Cardiac muscle cell (in vitro differentiated cells and primary cell): ENCODE results near the gene SNRNP40. TPM values are rescaled to one million over a fixed set of nuclear protein-coding genes. Genes with fewer than 3 reads are reported as not detected.
A peak's percentile ranks its signal among the peaks of the same experiment; 100 is the strongest.

Source experiments
- DNase-seq, 2 donors: peaks; one replicate each; pipeline versions ENCODE4 v3.0.0 to v3.0.0-alpha.2; 2010 to 2017; ENCODE audit warnings: low read depth in 1 of 2, low spot score in 1 of 2
- H3K27ac ChIP-seq: fragments of 200-600 bp; sonication (generic); 2 replicates; pipeline ENCODE4 v1.5.1; 2016
- H3K27me3 ChIP-seq: fragments of 200-600 bp; sonication (generic); 2 replicates; pipeline ENCODE4 v1.6.0; 2016; ENCODE audit warnings: control low read depth
- H3K36me3 ChIP-seq: fragments of 200-600 bp; sonication (generic); 2 replicates; pipeline ENCODE4 v1.5.1; 2016; ENCODE audit warnings: control low read depth
- H3K4me1 ChIP-seq: fragments of 200-600 bp; sonication (generic); 2 replicates; pipeline ENCODE4 v1.8.1; 2017; ENCODE audit warnings: low read depth, mild to moderate bottlenecking, mixed run types
- H3K4me3 ChIP-seq: fragments of 200-600 bp; sonication (generic); 2 replicates; pipeline ENCODE4 v1.5.1; 2016; ENCODE audit warnings: mild to moderate bottlenecking
- H3K9me3 ChIP-seq: fragments of 200-600 bp; sonication (generic); 2 replicates; pipeline ENCODE4 v1.5.1; 2017; ENCODE audit warnings: low read depth, mild to moderate bottlenecking, control low read depth
- polyA plus RNA-seq: library from polyadenylated mRNA; unstranded; fragments of >200 nt; fragmentation: Nextera tagmentation; extraction: Ambion mirVana; gene quantifications from 2 replicates; pipeline ENCODE4 v1.2.1, GENCODE V29; 2016
- total RNA-seq: library from RNA; depleted of rRNA; stranded (reverse); fragments of >200 nt; gene quantifications from 2 replicates; pipeline ENCODE4 v1.2.3, GENCODE V29; 2016
- TF ChIP-seq, protein P1 (sequence below): IDR thresholded peaks from 2 replicates; pipeline ENCODE4 v1.5.1; 2012; ENCODE audit warnings: low read depth, mild to moderate bottlenecking, low read length

SNRNP40 gene
- total and polyA plus RNA-seq, 2 experiments from 2014 or later, result 39.5 to 69.5 TPM

DNA sequence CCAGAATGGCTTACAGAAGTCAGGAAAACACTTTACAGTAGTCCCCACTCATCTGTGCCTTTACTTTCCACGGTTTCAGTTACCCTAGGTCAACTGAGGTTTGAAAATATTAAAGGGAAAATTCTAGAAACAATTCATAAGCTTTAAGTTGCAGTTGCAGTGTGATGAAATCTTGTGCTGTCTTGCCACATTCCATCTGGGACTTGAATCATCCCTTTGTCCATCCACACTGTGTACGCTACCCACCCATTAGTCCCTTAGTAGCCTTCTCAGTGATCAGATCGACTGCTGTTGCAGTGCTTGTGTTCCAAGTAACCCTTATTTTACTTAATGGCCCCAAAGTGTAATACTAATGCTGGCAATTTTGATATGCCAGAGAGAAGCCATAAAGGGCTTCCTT lies 30.8 kb upstream of the SNRNP40 start:
- no peak overlapping the region for H3K4me3 ChIP-seq
- DNase-seq, result peak in 1 of 2 donors; percentile 53
- no peaks in the 10 kb centered on the region for H3K36me3 ChIP-seq
- H3K27ac ChIP-seq, result no peak overlapping the region
- H3K27me3 ChIP-seq, result no peaks in the 10 kb centered on the region
- H3K4me1 ChIP-seq, result peaks cover 14% of the 10 kb centered on the region
- TF ChIP-seq, protein P1, sequence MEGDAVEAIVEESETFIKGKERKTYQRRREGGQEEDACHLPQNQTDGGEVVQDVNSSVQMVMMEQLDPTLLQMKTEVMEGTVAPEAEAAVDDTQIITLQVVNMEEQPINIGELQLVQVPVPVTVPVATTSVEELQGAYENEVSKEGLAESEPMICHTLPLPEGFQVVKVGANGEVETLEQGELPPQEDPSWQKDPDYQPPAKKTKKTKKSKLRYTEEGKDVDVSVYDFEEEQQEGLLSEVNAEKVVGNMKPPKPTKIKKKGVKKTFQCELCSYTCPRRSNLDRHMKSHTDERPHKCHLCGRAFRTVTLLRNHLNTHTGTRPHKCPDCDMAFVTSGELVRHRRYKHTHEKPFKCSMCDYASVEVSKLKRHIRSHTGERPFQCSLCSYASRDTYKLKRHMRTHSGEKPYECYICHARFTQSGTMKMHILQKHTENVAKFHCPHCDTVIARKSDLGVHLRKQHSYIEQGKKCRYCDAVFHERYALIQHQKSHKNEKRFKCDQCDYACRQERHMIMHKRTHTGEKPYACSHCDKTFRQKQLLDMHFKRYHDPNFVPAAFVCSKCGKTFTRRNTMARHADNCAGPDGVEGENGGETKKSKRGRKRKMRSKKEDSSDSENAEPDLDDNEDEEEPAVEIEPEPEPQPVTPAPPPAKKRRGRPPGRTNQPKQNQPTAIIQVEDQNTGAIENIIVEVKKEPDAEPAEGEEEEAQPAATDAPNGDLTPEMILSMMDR, result no peak
- H3K9me3 ChIP-seq, result no peaks in the 10 kb centered on the region

DNA sequence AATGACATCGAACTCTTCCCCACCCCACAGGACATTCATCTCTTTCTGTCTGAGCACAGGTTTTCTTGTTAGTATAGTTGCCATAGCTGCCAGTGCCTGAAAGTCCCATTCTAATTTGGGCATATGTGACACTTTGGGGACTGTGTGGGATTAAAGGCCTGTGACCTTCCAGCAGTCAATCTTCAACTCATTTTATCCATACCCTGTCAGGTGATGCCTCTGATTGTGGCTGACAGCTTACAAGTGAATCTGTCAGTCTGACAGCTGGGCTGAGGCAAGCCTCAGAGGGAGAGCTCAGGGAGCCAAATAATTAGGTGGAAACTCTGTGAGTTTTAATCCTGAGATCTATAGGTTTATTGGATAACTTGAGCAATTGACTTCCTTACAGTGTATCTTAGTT lies 29.9 kb upstream of the SNRNP40 start:
- Histone ChIP-seq H3K27me3 (no peaks in the 10 kb centered on the region), H3K36me3 (peaks cover 4% of the 10 kb centered on the region), H3K4me1 (peaks cover 14% of the 10 kb centered on the region), H3K27ac (peak overlapping the region; percentile 12), H3K4me3 (no peak overlapping the region), H3K9me3 (no peaks in the 10 kb centered on the region)
- peak in 1 of 2 donors; percentile 3 for DNase-seq
- TF ChIP-seq, protein P1, result no peak

DNA sequence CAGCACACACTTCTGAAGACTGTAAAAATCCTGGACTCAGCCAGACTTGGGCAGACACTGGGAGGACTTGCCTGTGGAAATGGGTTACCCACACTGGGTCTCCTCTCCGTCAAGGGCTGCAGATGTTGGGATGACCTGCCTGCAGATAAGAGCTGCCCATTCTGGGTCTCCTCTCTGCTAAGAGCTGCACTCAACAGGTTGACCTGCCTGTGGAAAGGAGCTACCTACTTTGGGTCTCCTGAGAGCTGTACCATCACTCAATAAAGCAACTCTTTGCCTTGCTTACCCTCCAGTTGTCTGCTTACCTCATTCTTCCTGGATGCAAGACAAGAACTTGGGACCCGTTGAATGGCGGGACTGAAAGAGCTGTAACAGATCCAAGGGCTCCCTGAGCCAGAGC lies 28.4 kb upstream of the SNRNP40 start:
- no peak for DNase-seq
- Histone ChIP-seq H3K36me3 (peaks cover 10% of the 10 kb centered on the region), H3K4me1 (peaks cover 14% of the 10 kb centered on the region), H3K4me3 (no peak overlapping the region), H3K27ac (no peak overlapping the region), H3K27me3 (no peaks in the 10 kb centered on the region), H3K9me3 (no peaks in the 10 kb centered on the region)
- TF ChIP-seq, protein P1, result no peak

DNA sequence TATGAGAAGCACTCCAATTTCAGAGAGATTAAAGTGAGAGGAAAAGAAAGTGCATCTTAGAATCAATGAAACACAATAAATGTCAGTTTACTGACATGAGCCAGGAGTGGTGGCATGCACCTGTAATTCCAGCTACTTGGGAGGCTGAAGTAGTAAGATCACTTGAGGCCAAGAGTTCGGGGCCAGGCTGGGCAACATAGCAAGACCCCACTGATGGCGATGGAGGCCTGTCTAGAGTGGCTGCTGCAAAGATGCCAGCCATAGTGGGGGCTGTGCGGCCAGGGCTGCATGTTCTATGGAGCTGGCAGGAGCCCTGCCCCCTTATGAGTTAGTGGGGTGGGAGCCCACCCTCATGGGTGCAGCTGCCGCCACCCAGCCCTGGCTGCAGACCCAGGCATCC lies 27.5 kb upstream of the SNRNP40 start:
- Histone ChIP-seq H3K36me3 (peaks cover 14% of the 10 kb centered on the region), H3K4me3 (no peak overlapping the region), H3K27me3 (no peaks in the 10 kb centered on the region), H3K9me3 (no peaks in the 10 kb centered on the region), H3K27ac (no peak overlapping the region), H3K4me1 (peaks cover 14% of the 10 kb centered on the region)
- TF ChIP-seq, protein P1, result no peak
- no peak for DNase-seq

DNA sequence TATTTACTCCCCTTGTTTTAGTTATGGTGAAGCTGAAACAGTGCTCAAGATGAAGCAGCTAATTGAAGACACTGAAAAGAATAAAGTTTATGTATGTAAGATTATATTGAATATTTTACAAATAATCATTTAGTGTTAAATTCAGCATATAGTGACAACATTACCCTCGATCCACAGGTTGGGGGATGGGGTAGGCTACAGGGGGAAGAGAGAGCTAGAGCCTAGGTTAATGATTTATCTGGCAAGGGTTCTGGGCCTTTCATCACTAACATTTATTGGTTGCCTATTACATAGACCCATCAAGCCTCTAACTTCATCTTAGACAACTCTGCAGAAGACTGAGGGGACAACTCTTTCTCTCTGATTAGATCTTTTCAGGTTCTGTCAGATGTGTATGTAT lies 21.6 kb upstream of the SNRNP40 start:
- H3K36me3 ChIP-seq, result peaks cover 18% of the 10 kb centered on the region
- no peak overlapping the region for H3K4me3 ChIP-seq
- no peak overlapping the region for H3K27ac ChIP-seq
- H3K27me3 ChIP-seq, result no peaks in the 10 kb centered on the region
- H3K4me1 ChIP-seq, result no peaks in the 10 kb centered on the region
- DNase-seq, result no peak
- TF ChIP-seq, protein P1, result no peak
- H3K9me3 ChIP-seq, result no peaks in the 10 kb centered on the region

DNA sequence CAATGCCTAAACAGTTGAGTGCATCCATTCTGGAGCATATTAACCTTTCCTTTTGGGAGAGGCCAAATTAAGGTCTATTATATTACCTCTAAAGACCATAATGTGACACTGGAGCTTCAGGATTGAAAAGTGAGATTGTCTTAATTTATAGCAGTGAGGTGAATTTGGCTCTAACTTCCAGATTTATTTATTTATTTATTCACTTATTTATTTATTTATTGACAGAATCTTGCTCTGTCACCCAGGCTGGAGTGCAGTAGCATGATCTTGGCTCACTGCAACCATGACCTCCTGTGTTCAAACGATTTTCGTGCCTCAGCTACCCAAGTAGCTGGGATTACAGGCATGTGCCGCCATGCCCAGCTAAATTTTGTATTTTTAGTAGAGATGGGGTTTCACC lies 19.3 kb upstream of the SNRNP40 start:
- DNase-seq, result no peak
- TF ChIP-seq, protein P1, result no peak
- Histone ChIP-seq H3K36me3 (peaks cover 25% of the 10 kb centered on the region), H3K27me3 (no peaks in the 10 kb centered on the region), H3K4me3 (no peak overlapping the region), H3K9me3 (no peaks in the 10 kb centered on the region), H3K4me1 (no peaks in the 10 kb centered on the region), H3K27ac (no peak overlapping the region)
